Measurements from ENCODE around the gene EARS2.
A peak's percentile ranks its signal among the peaks of the same experiment; 100 is the strongest.

Gene EARS2

GRCh38 chr16:23508589-23509440, 48.3 kb downstream of the EARS2 start:
- DNase-seq (ENCODE audit: low read depth in 4 of 4, low spot score in 1 of 4) = no peak

DNA sequence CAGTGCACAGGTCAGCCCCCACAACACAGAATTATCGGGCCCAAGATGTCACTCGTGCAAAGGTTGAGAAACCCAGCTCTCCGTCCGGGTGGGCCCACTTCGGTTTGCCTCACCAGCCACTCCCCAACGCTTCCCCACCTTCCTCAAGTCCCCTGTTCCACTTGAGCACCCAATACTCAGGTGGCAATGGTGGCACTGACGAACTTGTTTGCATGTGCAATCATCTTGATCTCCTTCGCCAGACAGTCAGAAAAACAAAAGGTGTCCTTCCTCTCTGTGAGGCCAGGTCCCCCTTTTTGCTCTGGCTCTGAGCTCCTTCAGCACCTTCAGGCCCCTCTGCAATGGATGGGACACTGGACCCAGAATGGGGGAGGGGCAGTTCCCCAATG, 50.5 kb downstream of the EARS2 start:
- DNase-seq (ENCODE audit: low read depth in 4 of 4, low spot score in 1 of 4) = no peak

- no peak for DNase-seq (ENCODE audit: low read depth in 4 of 4, low spot score in 1 of 4)
Observed at GRCh38 chr16:23505671-23506605, 51.2 kb downstream of the EARS2 start.

GRCh38 chr16:23505180-23505665, 51.9 kb downstream of the EARS2 start:
- DNase-seq (ENCODE audit: low read depth in 4 of 4, low spot score in 1 of 4) = no peak

DNA sequence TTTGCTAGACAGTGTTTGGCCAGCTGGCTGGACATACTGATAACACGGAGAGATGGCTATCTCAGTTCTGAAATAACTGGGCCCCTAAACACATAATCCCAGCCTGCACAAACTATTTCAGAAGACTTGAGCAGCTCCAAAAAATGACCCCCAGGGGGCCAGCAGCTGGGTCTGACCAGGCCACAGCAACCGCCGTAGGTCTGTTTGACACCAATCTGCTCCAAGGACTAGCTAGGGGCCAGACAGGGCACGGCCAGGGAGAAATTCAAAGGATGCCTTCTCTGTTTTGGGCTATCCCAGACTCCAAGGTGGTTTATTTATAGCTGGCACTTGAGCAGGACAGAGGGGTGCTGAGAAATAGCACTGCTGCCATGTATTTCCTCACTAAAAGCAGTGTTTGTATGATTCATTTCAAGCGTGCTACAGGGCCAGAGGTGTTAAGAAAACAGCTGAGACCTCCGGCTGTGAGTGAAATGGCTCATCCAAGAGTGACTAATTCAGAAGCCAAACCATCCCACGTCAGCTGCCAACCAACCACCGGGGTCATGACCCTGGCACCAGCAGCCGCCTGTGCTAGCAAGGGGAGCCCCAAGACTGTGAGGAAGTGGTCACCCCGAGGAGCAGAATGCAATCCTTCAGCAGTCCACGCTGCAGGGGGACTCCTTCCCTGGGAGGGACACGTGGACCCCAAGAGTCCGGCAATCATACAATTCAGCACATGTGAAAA, 52.5 kb downstream of the EARS2 start:
- peak; percentile 35 to 72 (median 46) for DNase-seq (ENCODE audit: low read depth in 4 of 4, low spot score in 1 of 4)

GRCh38 chr16:23504076-23504452, 53.1 kb downstream of the EARS2 start:
- DNase-seq (ENCODE audit: low read depth in 4 of 4, low spot score in 1 of 4) = no peak

GRCh38 chr16:23502466-23502865, 54.7 kb downstream of the EARS2 start:
- DNase-seq (ENCODE audit: low read depth in 4 of 4, low spot score in 1 of 4) = no peak

- DNase-seq (ENCODE audit: low read depth in 4 of 4, low spot score in 1 of 4) = no peak
Observed at GRCh38 chr16:23501291-23501690, 55.9 kb downstream of the EARS2 start.

GRCh38 chr16:23500862-23501225, 56.3 kb downstream of the EARS2 start:
- DNase-seq (ENCODE audit: low read depth in 4 of 4, low spot score in 1 of 4) = no peak

DNA sequence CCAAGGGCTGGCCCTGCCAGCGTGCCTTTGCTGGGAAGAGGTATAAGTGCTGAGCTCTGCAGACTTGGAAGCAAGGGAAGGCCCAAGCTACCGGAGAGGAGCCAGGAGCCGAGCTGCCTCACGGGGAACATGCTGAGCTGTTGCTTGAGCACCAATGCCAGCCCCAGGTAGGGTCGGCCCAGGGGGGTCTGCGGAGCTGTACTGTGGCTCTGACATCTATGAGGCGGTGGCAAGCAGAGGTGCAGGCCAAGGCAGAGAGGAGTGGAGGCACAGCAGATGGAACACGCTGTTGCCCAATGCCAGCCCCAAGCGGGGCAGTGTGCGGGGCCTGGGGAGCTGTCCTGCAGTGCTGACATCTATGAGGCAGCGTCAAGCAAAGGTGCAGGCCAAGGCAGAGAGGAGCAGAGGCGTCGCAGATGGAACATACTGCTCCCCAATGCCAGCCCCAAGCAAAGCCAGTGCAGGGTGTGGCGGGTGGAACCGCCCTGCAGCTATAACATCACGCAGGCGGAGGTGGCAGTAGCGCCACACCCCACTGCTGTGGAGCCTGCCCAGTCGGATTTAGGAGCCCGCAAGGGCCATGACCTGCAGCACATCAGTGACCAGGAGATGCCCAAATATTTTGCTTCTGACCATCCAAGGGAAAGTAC, 56.8 kb downstream of the EARS2 start:
- DNase-seq (ENCODE audit: low read depth in 4 of 4, low spot score in 1 of 4) = no peak

- DNase-seq (ENCODE audit: low read depth in 4 of 4, low spot score in 1 of 4) = no peak
Observed at GRCh38 chr16:23499801-23500200, 57.3 kb downstream of the EARS2 start.

GRCh38 chr16:23498863-23499262, 58.3 kb downstream of the EARS2 start:
- DNase-seq (ENCODE audit: low read depth in 4 of 4, low spot score in 1 of 4) = no peak

DNA sequence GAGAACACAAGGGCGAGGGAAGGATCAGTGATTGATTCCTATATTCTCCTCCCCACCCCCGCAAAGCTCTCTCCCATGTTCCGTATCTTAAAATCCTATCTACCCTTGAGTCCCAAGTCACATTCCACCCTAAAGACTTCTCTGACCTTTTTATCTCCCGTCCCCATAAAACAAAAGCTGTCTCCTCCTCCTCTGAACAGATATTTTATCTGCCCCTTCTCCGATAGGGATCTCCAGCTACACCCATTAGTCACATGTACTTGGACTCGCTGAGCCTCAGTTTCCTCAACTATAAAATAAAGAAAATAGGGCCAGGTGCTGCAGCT, 59.6 kb downstream of the EARS2 start:
- no peak for DNase-seq (ENCODE audit: low read depth in 4 of 4, low spot score in 1 of 4)

DNA sequence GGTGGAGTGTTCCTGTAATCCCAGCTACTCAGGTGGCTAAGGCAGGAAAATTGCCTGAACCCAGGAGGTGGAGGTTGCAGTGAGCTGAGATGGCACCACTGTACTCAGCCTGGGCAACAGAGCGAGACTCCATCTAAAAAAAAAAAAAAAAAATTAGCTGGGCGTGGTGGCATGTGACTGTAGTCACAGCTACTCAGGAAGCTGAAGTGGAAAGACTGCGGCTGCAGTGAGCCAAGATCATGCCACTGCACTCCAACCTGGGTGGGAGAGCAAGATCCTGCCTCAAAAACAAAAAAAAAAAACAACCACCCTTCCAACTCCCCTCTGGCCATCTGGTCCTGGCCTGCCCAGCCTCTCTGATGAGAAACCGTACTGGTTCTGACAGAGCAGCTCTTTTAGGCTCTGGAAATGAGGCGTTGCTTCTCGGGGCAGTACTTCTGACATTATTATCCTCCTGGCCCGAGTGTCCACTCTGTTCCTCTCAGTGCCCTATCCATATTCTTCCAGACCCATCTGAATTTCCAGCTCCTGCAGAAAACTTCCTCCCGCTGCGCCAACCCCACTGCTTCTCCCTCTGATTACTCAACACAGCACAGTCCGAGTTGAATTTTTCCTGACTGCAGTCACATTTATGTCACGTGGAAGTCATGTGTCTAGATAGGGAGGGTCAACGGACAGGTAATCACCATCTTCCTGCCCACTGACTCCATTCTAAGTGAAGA, 60.2 kb downstream of the EARS2 start:
- no peak for DNase-seq (ENCODE audit: low read depth in 4 of 4, low spot score in 1 of 4)

GRCh38 chr16:23495671-23496070, 61.5 kb downstream of the EARS2 start:
- DNase-seq (ENCODE audit: low read depth in 4 of 4, low spot score in 1 of 4) = no peak

GRCh38 chr16:23494188-23494587, 63.0 kb downstream of the EARS2 start:
- no peak for DNase-seq (ENCODE audit: low read depth in 4 of 4, low spot score in 1 of 4)

- no peak for DNase-seq (ENCODE audit: low read depth in 4 of 4, low spot score in 1 of 4)
Observed at GRCh38 chr16:23491490-23492391, 65.4 kb downstream of the EARS2 start.

GRCh38 chr16:23486480-23486879, 70.7 kb downstream of the EARS2 start:
- DNase-seq (ENCODE audit: low read depth in 4 of 4, low spot score in 1 of 4) = no peak

DNA sequence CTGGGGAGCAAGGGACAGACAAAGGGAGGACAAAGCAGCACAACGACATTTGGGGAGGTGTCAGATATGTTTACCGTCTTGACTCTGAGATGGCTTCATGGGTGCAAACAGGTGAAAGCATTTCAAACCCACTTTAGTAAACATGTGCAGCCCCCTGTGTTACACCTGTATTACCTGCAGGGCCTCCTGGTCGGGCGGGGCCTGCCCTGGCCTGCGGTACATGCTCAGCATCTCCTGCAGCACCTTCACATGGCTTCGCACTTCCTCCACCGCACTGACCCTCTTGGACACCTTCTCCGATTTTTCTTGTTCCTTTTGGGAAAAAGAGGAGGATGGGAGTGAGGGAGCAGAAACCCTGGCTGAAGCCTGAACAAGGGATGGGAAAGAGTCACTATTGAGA, 71.3 kb downstream of the EARS2 start:
- no peak for DNase-seq (ENCODE audit: low read depth in 4 of 4, low spot score in 1 of 4)

Data from stimulated activated CD4-positive, alpha-beta T cell treated with anti-CD3 and anti-CD28 coated beads, Interleukin-1b, Interleukin-23, amount 100 ng/mL, for 24 hours (primary cell).